ENCODE measurements around the gene NACC2.

DNA sequence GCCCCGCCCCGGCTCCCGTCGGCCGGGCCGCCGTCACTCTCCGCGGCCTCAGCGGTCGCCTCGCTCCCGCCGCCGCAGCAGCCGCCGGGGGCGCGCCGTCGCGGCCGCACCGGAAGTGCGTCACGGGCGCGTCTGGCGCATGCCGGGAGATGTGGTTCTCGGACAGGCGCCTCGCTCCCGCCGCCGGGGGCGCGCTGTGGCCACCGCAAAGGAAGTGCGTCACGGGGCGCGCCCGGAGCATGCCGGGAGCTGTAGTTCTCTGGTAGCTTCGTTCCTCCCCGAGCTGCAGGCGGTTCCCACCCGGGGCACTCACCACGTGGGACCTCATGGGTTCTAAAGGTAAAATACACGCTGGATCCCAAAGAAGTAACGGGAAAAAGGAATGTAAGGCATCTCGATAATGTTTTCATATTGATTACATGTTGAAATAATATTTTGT is 133.8 kb downstream of the NACC2 start, which contains the start of gene UBAC1:
- TF ChIP-seq, protein P1, sequence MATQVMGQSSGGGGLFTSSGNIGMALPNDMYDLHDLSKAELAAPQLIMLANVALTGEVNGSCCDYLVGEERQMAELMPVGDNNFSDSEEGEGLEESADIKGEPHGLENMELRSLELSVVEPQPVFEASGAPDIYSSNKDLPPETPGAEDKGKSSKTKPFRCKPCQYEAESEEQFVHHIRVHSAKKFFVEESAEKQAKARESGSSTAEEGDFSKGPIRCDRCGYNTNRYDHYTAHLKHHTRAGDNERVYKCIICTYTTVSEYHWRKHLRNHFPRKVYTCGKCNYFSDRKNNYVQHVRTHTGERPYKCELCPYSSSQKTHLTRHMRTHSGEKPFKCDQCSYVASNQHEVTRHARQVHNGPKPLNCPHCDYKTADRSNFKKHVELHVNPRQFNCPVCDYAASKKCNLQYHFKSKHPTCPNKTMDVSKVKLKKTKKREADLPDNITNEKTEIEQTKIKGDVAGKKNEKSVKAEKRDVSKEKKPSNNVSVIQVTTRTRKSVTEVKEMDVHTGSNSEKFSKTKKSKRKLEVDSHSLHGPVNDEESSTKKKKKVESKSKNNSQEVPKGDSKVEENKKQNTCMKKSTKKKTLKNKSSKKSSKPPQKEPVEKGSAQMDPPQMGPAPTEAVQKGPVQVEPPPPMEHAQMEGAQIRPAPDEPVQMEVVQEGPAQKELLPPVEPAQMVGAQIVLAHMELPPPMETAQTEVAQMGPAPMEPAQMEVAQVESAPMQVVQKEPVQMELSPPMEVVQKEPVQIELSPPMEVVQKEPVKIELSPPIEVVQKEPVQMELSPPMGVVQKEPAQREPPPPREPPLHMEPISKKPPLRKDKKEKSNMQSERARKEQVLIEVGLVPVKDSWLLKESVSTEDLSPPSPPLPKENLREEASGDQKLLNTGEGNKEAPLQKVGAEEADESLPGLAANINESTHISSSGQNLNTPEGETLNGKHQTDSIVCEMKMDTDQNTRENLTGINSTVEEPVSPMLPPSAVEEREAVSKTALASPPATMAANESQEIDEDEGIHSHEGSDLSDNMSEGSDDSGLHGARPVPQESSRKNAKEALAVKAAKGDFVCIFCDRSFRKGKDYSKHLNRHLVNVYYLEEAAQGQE (IDR thresholded peaks at IDR 0.05; ENCODE audit: low read depth, low read length) = no peak
- TF ChIP-seq USF1 (IDR thresholded peaks at IDR 0.05; ENCODE audit: borderline replicate concordance, low read depth) (peak; percentile 43; the same call in 1 of the 2 replicates), EP300 (IDR thresholded peaks at IDR 0.05; ENCODE audit: borderline replicate concordance in 1 of 2, low read depth in 1 of 2, low read length in 1 of 2) (no peak), EZH2phosphoT487 (IDR thresholded peaks at IDR 0.05; ENCODE audit: borderline replicate concordance, low read depth) (no peak), RAD21 (IDR thresholded peaks at IDR 0.05; ENCODE audit: low read length) (no peak), CTCF (IDR thresholded peaks at IDR 0.05) (no peak; the same call in 1 of the 2 replicates), USF2 (IDR thresholded peaks at IDR 0.05; ENCODE audit: borderline replicate concordance, low read depth, low read length) (no peak), POLR2AphosphoS5 (IDR thresholded peaks at IDR 0.05; ENCODE audit: low read depth, low read length) (no peak), GABPA (IDR thresholded peaks at IDR 0.05; ENCODE audit: low read depth) (peak; percentile 88), ELF1 (IDR thresholded peaks at IDR 0.05) (no peak)
